Hematopoietic multipotent progenitor cell treated with erythropoietin and hydrocortisone succinate and interleukin-3 and kit ligand, for 6 days (in vitro differentiated cells): ENCODE data around the gene EXOC2.
"Not testable (repeated sequence)": the region's sequence is repeated elsewhere in the genome, so short reads cannot be mapped to it uniquely, and the experiment has no call there.

Source experiments
- DNase-seq: peaks from one replicate; pipeline ENCODE4 v3.0.0-alpha.2; 2015

EXOC2 gene

DNA sequence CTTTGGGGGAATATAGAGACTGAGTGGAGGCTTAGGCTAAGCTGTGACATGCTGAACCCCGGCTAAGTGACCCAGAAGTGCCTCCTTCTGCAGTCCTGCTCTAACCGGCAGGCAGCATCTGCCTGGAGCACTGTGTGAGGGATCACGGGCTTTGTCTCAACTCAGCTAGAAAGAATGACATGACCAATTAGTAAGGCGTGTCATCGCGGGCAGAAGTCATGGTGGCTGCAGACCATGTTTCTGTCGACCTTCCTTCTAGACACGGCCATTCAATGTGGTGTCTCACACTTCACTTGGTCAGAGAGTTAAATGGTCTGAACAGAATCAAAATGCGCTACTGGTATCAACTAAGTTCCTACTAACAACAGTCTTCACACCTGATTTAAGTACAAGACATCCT, 71.0 kb downstream of the EXOC2 start:
- DNase-seq, result no peak

DNA sequence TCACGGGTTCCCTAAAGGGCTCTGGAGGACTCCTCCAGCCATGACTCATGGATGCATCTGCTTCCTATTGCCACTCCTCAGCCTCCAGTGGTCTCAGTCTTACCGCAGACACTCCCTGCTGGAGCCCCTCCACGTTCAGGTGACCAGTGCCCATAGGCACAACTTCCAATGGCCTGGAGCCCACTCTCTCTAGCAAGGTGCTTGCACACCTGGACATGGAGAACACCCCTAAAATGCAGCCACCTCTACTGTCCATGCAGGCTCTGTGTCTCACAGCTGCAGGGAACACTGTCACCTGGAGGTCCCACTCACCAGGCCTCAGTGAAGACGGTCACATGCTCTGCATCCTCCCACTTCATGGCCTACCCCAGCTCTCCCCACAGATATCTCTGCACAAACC, 72.0 kb downstream of the EXOC2 start:
- DNase-seq, result no peak

DNA sequence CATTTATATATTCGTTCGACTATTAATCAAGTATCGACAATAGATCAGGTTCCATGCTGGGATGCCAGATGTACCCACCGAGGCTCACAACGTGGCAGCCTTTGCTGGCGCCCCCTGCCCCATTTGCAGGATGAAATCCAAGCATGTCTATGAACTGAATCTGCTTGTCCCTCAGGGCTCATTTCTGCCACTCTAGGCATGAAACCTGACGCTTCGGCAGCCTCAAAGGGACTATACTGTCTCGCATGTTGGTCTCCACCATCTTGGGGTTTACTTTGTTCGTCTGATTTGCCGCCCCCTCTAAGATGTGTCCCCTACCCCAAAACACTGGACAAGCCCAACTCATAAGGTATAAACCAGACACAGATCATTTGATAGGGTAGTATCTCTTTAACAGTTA, 72.8 kb downstream of the EXOC2 start:
- DNase-seq, result no peak

DNA sequence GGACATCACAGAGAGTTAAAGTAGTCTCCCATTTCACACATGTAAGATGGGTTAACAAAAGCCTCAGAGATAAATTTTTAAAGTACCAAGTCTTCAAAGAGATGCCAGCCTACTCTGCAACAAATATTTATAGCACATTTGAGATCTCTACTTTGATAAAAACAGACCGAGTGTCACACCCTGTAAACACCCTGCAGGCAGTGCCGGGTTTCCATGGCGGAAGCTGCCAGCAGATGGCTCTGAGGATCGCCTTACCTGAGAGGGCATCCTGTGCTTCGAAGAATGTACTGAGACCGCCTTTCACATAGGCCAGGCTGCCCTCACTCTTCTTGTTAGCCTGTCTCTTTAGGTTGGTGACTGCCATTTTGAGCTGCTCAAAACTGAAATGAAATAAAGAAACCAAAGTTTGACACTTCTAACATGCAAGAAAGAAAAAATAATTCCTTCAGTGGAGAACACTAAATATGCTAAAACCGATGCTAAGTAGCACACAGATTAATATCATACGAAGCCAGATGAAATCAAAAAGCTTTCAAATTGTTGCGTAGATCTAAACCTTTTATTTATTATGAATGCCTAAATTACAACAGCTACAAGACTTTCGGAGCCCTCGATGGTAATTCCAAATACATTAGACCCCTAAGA, 75.4 kb downstream of the EXOC2 start:
- peak; percentile 7 for DNase-seq

DNA sequence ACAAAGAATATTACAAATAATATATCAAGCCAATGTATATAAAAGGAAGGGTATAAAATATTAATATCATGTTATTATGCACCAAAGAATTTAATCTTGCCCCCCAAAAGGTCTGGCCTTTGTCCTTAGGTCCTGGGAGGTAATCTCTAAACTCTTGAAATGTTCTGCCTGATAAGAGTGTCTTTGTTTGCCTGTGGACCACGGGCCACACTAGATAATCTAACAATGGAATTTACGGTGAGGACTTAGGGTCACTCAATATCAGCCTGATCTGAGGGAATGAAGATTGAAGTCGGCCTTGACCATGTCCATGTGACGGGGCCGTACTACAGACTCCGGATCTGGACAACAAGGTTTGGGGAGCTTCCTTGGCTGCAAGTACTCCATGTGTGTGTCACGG, 79.0 kb downstream of the EXOC2 start:
- no peak for DNase-seq

DNA sequence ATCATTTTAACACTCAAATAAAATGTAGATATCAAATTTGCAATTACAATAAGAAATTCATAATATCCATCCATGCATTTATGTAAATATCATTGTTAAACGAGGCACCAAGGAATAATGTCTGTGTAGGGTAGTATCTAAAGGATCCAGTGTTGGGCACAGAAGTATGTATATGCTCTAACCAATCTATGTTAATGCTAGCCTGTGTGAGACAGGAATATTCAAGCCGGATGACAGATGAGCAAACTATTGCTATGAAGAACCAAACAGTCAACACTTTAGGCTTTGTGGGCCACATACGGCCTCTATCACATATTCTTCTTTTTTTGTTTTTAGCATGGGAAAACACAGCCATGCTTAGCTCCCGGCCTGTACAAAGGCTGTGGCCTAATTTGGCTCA, 81.0 kb downstream of the EXOC2 start:
- DNase-seq, result no peak

DNA sequence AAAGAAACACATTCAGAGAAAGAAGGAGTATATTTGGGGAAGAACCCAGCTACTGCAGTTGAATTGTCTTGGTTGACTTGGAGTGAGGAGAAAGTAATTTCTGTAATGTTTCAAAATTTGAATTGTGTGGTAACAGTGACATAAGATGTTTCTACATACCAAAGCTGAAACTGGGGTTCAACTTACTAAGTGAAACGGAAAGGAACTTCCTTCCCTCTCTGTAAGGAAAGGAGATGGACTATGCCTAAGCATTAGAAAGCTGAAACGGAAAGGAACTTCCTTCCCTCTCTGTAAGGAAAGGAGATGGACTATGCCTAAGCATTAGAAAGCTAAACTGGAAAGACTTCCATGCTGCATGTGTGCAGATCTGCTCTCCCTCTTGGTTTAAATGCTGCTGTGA, 82.1 kb downstream of the EXOC2 start:
- peak; percentile 17 for DNase-seq

DNA sequence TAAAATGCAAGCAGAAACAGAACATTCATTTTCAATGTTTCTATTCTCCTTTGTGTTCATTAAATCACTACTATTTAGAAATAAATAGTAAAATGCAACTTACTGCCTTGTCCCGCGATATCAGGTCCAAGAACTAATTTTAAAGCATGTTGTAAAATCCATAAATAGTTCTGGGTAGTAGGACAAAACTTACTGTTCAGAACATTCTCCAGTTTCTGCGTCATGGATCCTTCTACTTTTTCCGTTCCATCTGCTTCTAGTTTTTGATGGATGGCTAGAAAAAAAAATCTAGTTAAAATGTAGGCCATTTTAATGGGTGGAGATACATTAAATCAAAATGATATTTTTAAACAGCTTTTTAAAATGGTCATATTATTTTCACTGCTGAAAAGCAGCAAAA, 83.0 kb downstream of the EXOC2 start:
- DNase-seq, result no peak

DNA sequence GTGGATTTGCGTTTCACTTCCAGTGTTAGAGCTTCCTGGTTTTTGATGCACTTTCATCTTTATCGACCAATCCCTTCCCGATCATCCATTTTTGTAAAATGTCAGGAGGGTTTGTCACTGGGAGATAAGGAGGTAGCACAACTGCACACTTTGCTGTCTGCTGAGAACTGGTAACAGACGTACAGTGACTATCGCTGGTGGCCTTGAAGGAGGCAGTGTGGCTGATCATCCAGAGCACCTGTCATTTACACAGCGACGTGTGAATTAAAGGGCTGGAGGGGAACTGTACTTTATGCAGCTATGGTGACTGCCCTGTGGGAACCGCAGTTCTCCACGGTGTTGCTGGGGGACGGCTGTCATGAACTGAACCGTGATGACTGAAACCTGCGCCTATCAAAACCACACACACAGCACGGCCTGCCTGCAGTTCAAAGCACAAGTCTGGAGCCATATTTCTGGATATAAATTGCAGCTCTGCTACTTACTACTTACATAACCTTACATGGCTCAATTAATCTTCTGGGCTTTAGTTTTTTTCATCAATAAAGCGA, 86.0 kb downstream of the EXOC2 start:
- no peak for DNase-seq

DNA sequence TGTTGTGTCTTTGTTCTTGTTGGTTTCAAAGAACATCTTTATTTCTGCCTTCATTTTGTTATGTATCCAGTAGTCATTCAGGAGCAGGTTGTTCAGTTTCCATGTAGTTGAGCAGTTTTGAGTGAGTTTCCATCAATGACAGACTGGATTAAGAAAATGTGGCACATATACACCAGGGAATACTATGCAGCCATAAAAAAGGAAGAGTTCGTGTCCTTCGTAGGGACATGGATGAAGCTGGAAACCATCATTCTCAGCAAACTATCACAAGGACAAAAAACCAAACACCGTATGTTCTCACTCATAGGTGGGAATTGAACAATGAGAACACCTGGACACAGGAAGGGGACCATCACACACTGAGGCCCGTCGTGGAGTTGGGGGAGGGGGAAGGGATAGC, 87.0 kb downstream of the EXOC2 start:
- DNase-seq, result not testable (repeated sequence)

DNA sequence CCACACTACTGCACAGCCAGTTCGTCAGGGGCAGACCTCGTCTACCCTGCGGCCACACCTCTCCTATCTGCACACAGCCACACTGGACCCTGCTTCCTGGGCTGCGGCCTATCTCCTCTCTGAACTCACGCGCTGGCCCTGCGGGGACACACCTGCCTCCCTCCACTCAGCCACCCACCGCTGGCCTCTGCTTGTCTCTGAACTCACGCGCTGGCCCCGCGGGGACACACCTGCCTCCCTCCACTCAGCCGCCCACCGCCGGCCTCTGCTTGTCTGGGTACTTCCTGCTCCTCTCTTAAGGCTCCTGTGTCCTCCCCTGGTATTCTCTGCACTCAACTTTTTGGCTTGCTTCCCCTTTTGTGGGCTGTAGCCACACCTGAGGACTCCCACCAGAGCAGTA, 88.4 kb downstream of the EXOC2 start:
- peak; percentile 60 for DNase-seq

DNA sequence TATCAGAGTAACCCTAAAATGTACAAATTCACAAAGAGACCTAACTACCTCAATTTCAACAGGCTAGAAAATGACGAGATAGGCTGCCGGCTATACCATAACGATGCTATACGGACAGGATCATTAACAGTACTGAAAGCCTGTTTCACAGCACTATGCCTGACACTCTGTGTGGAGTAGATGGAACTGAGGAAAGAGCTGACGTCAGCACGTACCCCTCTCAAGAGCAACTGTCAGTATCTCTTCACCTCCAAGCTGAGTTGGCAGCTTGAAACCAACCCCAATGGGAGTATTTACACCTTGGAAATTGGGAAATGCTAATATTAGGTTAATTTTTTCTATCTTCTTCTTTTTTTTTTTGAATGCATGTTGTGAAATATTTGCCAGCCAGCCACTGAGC, 89.7 kb downstream of the EXOC2 start:
- no peak for DNase-seq

DNA sequence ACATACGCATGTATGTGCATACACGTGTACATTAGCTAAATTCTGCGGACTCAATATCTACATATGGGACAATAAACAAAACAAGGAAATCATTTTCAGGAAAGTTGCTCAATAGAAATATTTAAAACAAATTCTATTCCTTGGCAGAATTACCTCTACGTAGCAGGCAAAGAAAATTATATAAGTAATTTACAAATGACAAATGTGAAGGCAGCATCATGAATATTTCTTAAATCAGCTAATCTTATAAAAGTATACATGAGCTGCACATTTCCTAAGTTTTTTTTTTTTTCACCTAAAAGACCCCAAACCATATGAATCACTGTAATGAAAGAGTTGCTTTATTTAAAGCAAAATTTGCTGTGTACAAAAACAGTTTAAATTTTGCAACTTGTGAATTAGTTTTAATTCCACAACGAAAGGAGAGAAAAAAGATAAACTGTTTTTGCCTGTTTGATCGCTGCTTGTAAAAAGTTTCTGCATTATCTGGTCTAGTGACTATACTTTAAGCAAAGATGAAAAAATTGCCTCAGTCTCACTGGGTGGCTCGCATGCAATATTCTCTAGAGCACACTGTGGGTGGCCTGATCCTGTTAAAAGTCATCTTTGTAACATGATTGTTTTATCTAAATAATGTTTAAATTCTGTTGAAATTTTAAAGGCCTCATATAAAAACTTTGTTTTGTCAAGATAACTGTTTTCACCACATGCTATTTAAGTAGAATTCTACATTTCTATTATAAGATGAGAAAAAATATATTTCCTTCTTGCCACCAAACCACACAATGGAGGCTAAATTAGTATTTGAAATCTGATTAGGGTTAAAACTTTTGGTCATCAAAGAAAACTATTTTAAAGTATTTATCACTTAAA, 93.1 kb downstream of the EXOC2 start:
- no peak for DNase-seq

DNA sequence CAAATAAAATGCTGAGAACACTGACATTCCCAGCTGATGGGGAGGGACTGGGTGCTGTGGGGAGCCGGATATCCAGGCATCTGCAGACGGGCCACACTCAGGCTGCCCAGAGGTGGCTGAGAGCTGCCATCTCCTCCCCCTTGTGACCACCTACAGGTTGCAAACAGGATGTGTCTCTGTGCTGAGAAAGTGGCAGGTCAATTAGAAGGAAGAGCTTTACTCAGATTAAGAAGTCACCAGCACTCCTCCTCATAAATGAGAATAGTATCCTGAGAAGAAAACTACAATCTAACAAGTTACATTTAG, 99.1 kb downstream of the EXOC2 start:
- DNase-seq, result no peak

DNA sequence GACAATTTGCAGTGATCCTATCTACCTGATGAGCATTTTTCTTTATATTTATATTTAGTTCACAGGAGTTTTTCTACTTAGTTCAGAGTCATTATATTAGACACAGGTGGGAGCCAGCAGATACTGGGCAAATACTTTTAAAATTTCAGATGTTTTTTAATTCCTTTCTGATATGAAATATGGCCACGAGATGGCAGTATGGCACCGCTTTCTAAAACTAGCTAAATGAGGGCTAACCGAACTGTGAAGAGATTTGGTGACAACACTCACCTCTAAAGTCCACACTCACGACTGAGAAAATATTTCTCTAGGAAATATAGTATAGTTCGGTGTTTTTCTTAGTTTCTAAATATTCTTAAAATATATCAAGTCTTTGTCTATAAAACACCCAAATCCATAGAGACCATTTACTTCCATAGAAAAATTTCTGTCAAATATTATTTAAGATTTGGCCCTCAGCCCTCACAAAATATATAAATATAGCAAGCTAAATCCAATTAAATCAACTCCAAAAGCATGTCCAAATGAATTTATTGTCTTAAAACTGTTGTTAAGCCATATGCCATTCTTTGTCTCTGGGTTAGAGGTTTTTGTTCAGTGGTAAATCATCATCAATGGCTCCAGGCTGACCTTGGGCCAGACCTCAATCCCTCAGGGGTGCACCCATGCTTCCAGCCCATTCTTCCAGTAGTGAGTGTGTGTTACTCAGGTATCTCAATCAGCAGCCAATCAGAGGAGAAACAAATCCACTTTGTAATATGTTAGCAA, 99.6 kb downstream of the EXOC2 start:
- peak; percentile 86 for DNase-seq

DNA sequence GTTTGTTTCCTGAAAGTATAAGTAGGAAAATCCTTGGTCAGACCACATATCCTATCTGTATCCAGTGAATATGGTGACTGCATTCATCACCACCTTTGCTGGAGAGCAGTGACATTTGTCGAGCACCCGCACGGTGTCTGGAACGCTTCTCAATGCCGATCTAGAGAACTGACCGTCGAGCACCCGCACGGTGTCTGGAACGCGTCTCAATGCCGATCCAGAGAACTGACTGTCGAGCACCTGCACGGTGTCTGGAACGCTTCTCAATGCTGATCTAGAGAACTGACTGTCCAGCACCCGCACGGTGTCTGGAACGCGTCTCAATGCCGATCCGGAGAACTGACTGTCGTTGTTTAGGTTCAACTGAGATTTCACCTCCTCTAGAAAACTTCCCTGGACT, 103.8 kb downstream of the EXOC2 start:
- DNase-seq, result no peak

DNA sequence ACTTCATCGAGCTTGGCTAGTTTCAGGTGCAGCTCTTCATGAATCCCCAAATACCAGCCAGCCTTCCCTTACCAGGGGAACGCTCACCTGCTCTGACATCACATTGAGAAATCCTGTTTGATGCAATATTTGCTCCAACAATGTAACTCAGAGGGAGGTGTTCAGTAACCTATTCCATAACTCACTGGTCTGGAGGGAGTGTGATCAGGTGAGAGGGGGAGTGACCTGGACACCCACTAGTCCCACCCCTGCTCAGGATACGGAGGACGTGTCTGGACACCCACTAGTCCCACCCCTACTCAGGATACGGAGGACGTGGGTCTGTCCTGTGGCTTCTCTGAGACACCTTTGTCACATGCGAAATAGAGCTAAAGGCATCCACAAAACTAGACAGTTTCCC, 106.4 kb downstream of the EXOC2 start:
- no peak for DNase-seq

DNA sequence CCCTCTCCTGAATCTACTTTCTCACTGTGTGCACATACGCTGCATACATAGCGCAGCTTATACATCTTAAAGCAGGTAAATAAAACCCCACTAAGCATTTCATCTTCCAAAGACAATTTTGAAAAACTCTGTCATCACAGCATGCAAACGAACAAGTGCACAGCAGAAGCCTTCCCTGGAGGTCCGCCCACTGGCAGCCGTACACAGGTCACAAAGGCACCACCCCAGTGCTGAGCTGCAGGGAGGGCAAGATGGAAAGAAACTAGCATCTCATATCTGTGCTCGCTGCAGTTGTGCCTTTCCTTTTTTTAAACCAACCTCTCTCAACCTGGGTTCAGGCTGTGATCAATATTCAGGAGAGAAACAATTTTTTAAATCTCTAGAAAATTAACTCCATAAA, 109.3 kb downstream of the EXOC2 start:
- DNase-seq, result no peak

DNA sequence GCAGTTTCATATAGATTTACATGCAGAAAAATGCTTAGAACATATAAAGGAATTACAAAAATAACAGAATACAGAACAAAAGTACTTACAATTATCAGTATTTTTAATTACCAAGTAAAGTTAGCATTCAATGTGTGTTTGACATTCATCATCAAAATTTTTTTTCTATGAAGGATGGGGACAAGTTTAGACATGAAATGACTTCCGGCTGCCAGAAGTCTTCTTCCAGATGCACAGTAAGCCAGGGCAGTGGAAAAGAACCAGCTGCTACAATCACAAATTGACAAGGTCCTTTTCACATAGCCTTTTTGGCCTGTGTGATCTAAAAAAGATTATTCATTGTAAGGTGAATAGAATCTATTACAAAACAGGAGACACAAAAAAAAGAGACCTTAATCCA, 109.8 kb downstream of the EXOC2 start:
- no peak for DNase-seq

DNA sequence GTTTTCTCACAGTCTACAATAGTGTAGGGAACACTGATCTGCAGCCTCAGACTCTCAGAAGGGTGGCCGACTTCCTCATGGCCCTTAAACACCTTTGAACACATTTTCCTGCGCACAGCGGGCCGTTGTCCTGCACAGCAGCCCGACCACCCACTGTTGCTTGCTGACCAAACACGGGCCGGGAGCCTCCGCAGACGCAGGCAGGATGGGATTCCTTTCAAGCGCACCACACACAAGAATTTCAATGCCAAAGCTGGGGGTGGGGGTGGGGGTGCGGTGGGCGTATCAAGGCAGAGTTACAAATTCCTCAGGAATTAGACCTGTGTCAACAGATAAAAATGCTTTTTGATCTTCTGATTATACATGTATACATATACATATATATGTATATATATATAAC, 110.6 kb downstream of the EXOC2 start:
- DNase-seq, result no peak

DNA sequence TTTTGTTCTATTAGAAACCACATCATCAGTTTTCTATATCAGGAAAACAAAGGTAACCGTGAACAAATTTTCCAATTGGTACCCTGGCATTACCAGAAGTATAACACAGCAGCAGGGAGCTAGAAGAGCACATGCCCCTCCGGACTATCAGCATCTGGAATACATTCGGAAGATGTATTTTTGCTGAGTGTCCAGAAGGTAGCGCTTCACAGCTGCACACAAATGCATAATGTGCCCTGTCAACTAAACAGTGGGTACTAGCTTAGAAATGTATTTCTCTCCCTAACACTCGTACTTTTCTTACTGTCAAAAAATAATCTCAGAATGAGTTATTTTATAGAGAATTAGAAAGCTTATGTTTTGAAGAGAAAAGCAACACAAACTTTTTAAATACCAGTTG, 113.6 kb downstream of the EXOC2 start:
- peak; percentile 15 for DNase-seq

DNA sequence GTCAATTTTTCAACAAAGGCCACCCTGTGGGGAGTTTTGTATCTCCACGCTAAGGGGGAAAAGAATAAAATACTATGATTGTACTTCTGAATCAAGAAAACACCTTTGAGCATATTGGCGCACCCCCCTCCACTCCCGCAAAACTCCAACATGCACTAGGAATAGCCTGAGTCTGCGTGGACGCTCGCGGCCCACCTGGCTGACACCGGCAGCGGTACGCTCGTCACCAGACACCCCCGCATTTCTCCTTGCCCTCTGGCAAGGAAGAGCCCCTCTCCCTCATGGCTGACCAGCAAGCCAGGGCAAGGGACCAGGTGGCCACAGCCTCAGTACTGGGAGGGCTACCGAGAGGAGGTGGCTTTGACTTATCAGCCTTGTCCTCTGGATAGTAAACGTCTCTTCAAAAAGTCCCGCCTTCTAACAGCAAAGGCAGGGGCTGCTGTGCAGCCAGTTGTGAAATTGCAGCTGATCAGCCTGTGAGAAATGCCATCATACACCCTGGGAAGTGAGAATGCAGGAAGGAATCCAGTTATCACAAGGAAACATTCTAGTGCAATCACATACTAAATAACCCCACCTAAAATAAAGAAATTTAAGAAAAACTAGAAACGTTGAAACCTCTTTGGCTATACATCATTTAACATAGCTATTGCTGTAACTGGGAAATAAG, 120.2 kb downstream of the EXOC2 start:
- DNase-seq, result no peak

DNA sequence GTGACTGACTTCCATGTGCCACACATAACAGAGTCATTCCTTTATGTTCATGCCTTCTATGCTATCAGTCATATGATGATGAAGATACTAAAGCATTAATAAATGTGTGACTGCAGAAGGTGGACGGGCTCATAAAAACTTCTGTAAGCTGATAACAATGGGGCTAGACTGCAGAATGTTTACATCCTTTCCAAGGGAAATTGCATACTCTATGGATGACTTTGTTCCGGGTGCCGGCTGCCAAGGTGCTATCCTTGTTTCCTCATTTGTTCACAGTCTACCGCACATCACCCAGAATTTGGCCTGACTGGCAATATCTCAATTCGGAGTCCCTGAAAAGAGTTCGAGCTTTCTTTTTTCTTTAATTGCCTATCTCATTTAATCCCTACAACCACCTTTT, 121.0 kb downstream of the EXOC2 start:
- DNase-seq, result no peak
